Cerebellar nuclear complex (tissue), 1 donor: ENCODE measurements around the gene A2M.

Experiments
- DNase-seq, 2 experiments: peaks; one replicate each; lab custom pipeline; 2025; lab: John Stamatoyannopoulos, UW

The A2M gene

DNA sequence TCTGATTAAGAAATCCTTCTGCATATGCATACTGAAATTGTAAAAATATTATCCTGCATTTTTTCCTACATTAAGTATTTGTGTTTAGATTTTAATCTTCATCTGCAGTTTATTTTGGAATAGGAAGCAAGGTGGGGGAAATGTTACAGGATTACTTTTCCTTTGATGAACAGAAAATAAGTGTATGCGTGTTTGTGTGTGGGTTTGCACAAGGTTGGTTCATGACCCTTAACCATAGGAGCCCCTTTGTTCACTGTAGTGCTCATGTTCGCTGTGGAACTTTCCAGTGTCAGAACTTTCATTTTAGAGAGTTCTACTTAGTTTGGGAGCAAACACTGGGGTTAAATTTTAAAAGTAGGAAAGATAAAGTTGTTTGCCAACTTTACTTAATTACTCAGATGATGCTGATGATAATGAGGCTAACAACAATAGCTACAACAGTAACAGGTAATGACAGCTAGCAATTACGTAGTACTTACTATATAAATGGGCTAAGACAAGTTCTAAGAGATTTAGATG lies 6.4 kb upstream of the A2M start:
- no peak for DNase-seq

GRCh38 chr12:9120487-9121184 lies 4.9 kb upstream of the A2M start:
- DNase-seq = no peak

- no peak for DNase-seq
Measured at GRCh38 chr12:9118158-9118557, 2.4 kb upstream of the A2M start.

DNA sequence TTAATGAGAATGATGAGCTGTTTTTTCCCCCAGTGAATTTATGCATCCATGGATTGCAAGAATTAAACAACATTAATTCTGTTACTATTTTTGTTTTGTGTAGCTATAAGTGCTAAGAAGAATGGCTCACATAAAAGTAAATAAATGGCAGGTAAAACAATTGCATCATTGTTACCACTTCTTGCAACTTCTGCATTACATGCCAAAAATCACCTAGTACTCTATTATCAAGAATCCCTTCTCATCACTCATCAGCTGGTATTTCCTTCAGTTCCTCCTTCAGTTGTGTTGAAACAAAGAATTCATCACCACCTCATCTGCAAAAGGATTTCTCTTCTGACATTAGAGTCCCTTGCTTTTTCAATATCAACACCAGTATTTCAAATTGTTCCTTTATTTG lies 773 bp downstream of the A2M start:
- no peak for DNase-seq

DNA sequence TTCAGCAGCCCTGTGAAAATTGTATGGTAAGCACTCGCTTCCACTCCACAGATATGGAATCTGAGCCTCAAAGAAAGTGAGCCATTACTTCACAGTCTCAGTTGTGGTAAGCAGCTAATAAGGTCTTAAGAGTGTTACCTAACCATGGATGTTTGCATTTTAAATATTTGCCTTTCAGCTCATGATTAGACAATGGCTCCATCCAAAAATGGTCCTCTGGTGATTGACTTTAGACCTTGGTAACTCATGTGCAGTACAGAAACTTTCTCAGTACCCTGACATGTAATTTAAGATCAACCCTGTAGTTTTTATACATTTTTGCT lies 1.8 kb downstream of the A2M start:
- no peak for DNase-seq

GRCh38 chr12:9113296-9113986 lies 2.3 kb downstream of the A2M start:
- DNase-seq = no peak

- no peak for DNase-seq
Measured at GRCh38 chr12:9112076-9112853, 3.5 kb downstream of the A2M start.

DNA sequence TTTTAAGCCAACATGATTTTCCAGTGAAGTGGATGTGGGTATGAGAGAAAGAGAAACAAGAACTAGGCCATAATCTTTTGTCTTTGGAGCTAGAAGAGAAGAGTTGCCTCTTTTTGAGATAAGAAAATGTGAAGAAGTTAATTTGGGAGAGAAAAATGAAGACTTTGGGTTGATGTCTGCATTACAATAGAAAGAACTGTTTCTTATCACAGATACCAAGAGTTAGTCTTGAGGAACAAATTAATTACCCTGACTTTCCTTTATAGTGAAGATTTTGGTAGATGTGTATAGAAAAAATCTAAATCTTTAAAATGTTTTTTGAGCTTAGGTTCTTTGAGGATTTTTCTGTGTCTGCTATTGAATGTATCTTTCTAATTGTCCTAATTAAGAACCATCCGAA lies 4.2 kb downstream of the A2M start:
- DNase-seq = no peak

DNA sequence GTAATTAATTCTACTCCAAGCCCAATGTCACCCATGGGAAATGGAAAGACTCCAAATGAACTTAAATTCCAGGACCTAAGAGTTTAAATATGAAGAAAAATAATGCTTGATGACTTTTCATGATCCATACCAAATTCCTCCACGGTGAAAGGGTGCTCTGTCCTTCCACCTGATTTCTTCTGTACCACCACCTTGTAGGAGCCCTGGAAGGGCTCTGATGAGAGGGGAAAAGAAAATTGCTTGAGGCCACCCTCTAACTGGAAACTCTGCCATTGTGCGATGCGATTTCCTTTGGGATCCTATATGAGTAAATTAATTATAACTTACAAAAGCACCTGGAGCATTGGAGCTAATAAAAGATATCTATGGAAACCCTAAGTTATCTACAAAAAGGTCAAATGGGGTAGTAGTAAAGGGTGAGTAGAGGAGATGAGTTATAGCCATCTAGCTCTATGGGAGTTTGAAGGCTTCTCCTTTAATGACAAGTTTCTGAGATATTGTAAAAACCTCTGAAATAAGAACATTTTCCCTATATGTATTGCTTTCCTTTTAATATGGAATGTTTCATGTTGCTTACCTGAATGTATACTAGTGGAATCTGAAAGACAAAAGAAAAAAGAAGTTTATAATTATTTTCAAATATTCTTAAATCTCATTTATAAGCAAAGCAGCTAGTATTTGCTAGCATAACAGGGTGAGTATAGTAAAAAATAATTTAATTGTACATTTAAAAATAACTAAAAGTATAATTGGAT lies 5.8 kb downstream of the A2M start:
- no peak for DNase-seq

GRCh38 chr12:9109213-9109522 lies 6.6 kb downstream of the A2M start:
- no peak for DNase-seq

DNA sequence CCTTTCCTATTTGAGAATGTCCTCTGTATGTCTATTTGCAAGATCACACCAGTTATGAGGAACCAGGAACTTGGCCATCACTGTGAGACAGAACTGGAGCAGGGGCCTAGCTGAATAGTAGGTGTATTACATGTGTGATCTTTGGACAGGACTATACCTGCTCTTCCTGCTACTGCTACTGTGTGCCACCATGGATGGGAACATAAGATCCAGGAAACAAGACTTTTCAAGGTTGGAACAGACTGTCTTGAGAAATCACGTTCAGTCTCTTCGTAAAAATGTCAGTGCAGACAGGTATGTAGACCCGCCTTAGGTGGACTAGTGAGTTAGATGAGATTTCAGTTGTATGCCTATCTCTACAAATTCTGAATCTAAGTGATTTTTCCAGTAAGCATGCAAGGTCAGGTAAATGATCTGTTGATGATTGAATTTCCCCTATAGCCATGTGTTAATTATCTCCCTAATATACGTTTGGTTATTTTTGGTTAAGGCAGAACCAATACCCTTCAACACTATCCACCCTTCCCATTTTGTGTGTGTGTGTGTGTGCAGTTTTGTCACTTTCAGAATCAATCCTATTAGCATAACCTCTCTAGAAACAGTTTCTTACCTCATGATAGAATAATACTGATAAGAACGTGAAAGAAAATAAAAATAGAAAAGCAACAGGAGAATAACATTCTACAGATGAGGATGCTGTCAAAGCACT lies 7.1 kb downstream of the A2M start:
- no peak for DNase-seq

- DNase-seq = no peak
Measured at GRCh38 chr12:9107542-9107873, 8.2 kb downstream of the A2M start.

DNA sequence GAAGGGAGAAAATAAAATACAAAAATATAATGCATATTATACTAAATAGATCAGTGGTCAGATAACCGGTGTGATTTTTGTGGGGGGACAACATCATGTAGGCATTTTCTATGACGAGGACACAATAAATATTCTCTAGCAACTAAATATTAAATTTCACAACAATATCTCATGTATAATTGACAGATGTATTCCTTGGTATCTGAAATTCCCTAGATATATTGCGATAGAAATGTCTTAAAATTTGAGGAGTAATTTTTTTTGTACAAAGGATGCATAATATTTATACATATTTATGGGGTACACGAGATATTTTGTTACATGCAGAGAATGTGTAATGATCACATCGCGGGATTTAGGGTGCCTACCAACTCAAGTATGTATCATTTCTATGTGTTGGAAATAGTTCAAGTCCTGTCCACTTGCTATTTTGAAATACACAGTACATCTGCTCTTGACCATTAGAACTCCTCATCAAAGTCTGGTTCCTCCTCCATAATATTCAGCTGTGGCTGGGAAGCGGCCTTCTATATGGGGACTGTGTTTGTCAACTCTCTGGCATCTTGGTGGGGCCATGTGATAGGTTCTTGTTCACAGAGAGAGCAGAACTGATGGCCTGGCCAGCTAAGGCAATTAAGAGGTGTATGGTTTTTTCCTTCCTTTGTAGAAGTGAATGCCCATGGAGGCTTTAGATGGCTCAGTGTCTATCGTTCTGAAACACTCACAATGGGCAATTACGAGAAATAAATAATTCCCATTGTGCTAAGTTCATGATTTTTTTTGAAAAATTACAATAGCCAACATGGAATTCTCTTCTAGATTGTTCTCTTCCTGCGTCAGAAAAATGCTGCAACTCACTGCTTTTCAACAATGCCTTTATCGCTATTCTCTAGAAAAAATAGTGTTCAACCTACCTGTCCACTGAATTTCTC lies 8.8 kb downstream of the A2M start:
- no peak for DNase-seq

DNA sequence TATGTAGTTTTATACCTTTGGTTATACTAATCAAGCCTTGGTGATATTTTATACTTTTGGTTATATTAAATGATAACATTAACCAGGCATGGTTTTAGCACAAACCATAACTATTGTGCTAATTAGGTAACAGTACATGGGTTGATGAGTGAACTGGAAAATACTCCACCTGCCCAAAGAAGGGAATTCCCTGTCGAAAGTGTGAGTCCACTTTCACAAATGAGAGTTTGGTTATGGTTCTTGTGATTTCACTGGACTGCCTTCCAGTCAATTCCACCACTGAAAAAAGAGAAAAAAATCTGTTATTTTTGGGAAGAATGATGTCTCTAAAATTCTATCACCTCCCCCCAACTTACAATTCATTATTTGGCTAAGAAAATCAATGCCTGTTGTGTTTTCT lies 9.7 kb downstream of the A2M start:
- no peak for DNase-seq

- DNase-seq = no peak
Measured at GRCh38 chr12:9104767-9105423, 10.8 kb downstream of the A2M start.

GRCh38 chr12:9104087-9104486 lies 11.6 kb downstream of the A2M start:
- no peak for DNase-seq

- no peak for DNase-seq
Measured at GRCh38 chr12:9103050-9103849, 12.5 kb downstream of the A2M start.

GRCh38 chr12:9101018-9101687 lies 14.6 kb downstream of the A2M start:
- DNase-seq = no peak
